ENCODE data around the gene NOS1AP. TPM values are rescaled to one million over a fixed set of nuclear protein-coding genes. Genes with fewer than 3 reads are reported as not detected.
A peak's percentile ranks its signal among the peaks of the same experiment; 100 is the strongest.
"Not testable (repeated sequence)": the region's sequence is repeated elsewhere in the genome, so short reads cannot be mapped to it uniquely, and the experiment has no call there.

The NOS1AP gene
- total RNA-seq, 3 donors from 2014 or later = 11.8 to 17.4 (median 14.3) TPM

- no peaks in the 10 kb centered on the region for H3K36me3 ChIP-seq (ENCODE audit: low read depth)
- H3K4me1 ChIP-seq (ENCODE audit: low read depth) = no peaks in the 10 kb centered on the region
- H3K9me3 ChIP-seq = no peaks in the 10 kb centered on the region
- DNase-seq (peak in 2 of 3 donors; percentile 58 to 82), ATAC-seq (peak; percentile 94)
- no peak overlapping the region for H3K4me3 ChIP-seq
- intact Hi-C loops (cut with DNase I, micrococcal nuclease) = loop anchor here (5.0 kb wide), 2 partner anchors 221 to 336 kb away; no protein-coding TSS in a partner anchor
- peak; percentile 62 for TF ChIP-seq CTCF (IDR thresholded peaks at IDR 0.05)
These were observed 13.4 kb upstream of the NOS1AP start for GRCh38 chr1:162056043-162056442.

DNA sequence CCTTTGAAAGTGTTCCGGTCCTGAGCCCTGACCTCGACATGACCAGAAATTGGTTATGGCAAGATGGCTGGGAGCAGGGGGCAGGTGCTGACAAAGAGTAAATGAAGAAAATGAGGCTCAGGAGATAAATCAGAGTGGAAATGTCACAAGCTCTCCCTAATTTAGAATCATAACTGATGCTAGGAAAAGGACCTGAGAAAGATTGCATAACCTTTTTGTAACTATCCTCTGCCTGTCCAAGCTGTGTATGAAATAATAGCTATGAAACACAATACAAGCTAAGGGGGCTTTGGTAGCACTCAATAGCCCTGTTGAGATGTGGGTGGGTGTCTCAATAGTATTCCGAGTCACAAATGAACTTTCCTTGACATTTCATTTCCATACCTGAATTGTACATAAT is 12.9 kb upstream of the NOS1AP start:
- TF ChIP-seq CTCF (IDR thresholded peaks at IDR 0.05) = no peak
- ATAC-seq (no peak), DNase-seq (no peak)
- intact Hi-C loops (cut with DNase I, micrococcal nuclease) = loop anchor here (5.0 kb wide), 2 partner anchors 221 to 336 kb away; no protein-coding TSS in a partner anchor
- Histone ChIP-seq H3K4me3 (no peak overlapping the region), H3K36me3 (ENCODE audit: low read depth) (no peaks in the 10 kb centered on the region), H3K9me3 (no peaks in the 10 kb centered on the region), H3K4me1 (ENCODE audit: low read depth) (no peaks in the 10 kb centered on the region)

DNA sequence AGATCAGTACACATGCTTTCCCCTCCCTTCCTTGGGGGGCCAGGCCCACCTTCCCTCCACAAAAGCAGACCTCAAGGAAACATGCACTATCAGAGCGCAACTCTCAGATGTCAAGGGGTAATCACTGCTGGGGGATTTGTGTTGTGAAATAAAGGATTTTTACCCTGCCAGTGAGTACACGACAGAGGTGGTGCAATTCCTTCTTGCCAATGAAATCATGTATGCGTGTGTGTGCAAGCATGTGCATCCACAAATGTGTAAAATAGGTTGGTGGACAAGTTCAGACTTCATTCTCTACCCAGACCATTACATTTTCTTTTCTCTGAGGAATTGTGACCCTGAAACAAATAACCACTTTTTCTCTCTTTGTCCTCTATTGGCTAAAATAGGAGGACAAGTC is 9.8 kb upstream of the NOS1AP start:
- peaks cover 4% of the 10 kb centered on the region for H3K4me1 ChIP-seq (ENCODE audit: low read depth)
- no peak overlapping the region for H3K4me3 ChIP-seq
- H3K36me3 ChIP-seq (ENCODE audit: low read depth) = no peaks in the 10 kb centered on the region
- no peak for TF ChIP-seq CTCF (IDR thresholded peaks at IDR 0.05)
- DNase-seq (no peak), ATAC-seq (no peak)
- no peaks in the 10 kb centered on the region for H3K9me3 ChIP-seq
- intact Hi-C loops (cut with DNase I, micrococcal nuclease) = loop anchor here (5.0 kb wide), 2 partner anchors 218 to 333 kb away; no protein-coding TSS in a partner anchor

DNA sequence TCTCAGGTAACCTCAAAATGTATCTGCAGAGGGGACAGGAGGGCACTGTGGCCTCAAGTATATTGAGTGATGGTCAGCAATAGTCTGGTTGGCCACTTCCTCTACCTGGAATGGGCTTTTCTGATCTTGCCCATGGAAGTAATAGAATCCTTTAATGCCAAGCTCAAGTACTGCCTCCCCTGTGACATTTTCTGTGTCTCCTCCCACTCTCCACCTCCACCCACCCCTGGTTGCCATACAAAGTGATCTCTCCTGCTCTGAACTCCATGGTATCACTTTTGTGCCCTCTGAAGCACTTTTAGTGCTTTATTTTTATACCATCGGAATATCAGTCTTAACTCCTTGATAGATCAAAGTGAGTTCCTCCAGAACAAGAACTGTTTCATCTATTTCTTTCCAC is 9.2 kb upstream of the NOS1AP start:
- Histone ChIP-seq H3K36me3 (ENCODE audit: low read depth) (no peaks in the 10 kb centered on the region), H3K4me3 (no peak overlapping the region), H3K9me3 (no peaks in the 10 kb centered on the region), H3K4me1 (ENCODE audit: low read depth) (peaks cover 6% of the 10 kb centered on the region)
- TF ChIP-seq CTCF (IDR thresholded peaks at IDR 0.05) = no peak
- ATAC-seq = no peak
- no peak for DNase-seq
- intact Hi-C loops (cut with DNase I, micrococcal nuclease) = no loop called here

DNA sequence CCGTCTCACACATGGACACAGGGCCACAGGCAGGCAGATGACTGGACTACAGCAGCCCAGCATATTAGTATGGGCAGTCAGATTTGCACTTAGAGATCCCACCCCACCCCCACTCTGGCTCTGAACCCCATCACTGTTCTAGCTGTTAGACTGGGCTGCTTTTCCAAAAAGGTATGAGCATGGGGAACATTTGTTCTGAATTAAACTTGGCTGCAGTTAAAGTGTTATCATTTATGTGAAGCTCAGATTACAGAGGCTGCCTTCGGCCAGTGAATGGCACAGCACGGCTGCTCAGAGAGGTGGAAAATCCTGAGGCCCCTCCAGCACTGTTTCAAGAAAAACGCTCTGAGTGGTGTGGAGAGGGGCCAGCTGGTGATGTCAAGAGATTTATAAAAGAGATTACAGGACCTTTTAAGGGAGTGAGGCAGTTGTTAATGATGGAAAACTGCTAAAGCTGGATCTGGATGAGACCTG is 6.9 kb upstream of the NOS1AP start:
- intact Hi-C loops (cut with DNase I, micrococcal nuclease) = no loop called here
- no peak for ATAC-seq
- no peak for TF ChIP-seq CTCF (IDR thresholded peaks at IDR 0.05)
- no peak for DNase-seq
- Histone ChIP-seq H3K4me1 (ENCODE audit: low read depth) (peaks cover 6% of the 10 kb centered on the region), H3K36me3 (ENCODE audit: low read depth) (no peaks in the 10 kb centered on the region), H3K9me3 (no peaks in the 10 kb centered on the region), H3K4me3 (no peak overlapping the region)

DNA sequence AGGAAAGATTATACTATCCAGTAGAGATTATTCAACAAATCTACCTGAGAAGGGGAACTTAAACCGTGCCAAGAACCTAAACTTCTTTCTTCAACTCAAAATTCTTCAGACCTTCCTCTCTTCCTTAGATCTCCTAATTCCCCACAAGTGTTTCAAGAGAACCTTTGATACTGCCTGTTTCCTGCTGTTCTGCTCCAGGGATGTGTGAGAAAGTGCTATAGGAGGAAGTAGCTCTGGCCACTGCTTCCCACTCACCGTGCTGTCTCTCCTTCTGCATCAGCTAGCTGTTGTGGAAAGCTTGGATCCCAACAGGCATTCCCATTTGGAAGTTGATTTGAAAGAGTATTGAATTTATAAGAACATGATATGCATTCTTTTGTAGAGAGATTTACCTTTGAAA is 4.5 kb upstream of the NOS1AP start:
- Histone ChIP-seq H3K4me3 (no peak overlapping the region), H3K9me3 (no peaks in the 10 kb centered on the region), H3K4me1 (ENCODE audit: low read depth) (peaks cover 10% of the 10 kb centered on the region), H3K36me3 (ENCODE audit: low read depth) (no peaks in the 10 kb centered on the region)
- intact Hi-C loops (cut with DNase I, micrococcal nuclease) = no loop called here
- no peak for DNase-seq
- no peak for TF ChIP-seq CTCF (IDR thresholded peaks at IDR 0.05)
- no peak for ATAC-seq

- DNase-seq; H3K4me3 ChIP-seq; H3K9me3 ChIP-seq; intact Hi-C loops (cut with DNase I, micrococcal nuclease); H3K36me3 ChIP-seq (ENCODE audit: low read depth); ATAC-seq: not testable (repeated sequence)
- H3K4me1 ChIP-seq (ENCODE audit: low read depth) = peaks cover 13% of the 10 kb centered on the region
These were observed 2.7 kb upstream of the NOS1AP start for GRCh38 chr1:162066836-162067235.

Data from mucosa of descending colon (tissue), 3 donors.